Gastrocnemius medialis (tissue), 4 donors: ENCODE data around the gene DDX51.

ENCODE experiments used
- CTCF ChIP-seq, 5 experiments: fragments of 450-650 bp in 3 of 5; fragments of 200-600 bp in 2 of 5; sonication (generic) in 2 of 5; IDR thresholded peaks in 4 of 5; conservative IDR thresholded peaks in 1 of 5; 1 replicate in 4 of 5; 2 replicates in 1 of 5; pipeline ENCODE4 v1.5.1; 2016 to 2019; ENCODE audit warnings: antibody characterized with exemption in 5 of 5, mild to moderate bottlenecking in 3 of 5, moderate library complexity in 3 of 5
- POLR2A ChIP-seq, 2 donors: fragments of 450-650 bp; IDR thresholded peaks; one replicate each; pipeline ENCODE4 v1.6.1; 2017; ENCODE audit warnings: antibody characterized with exemption in 2 of 2, mild to moderate bottlenecking in 2 of 2, moderate library complexity in 2 of 2

GRCh38 chr12:132166801-132167591 is 22.9 kb upstream of the DDX51 start:
- no peak for TF ChIP-seq POLR2A (IDR thresholded peaks at IDR 0.05)
- no peak for TF ChIP-seq CTCF (IDR thresholded peaks at IDR 0.05 in 4 of 5, conservative IDR thresholded peaks at IDR 0.05 in 1 of 5)
